IPS DF 19.7 (cell line): Measurements from ENCODE around the gene ZCCHC8.
"Not testable (repeated sequence)": the region's sequence is repeated elsewhere in the genome, so short reads cannot be mapped to it uniquely, and the experiment has no call there.

ENCODE experiments used
- DNase-seq: peaks from one replicate; pipeline ENCODE4 v3.0.0-alpha.2; 2013; ENCODE audit warnings: low read depth, low spot score

ZCCHC8 gene

GRCh38 chr12:122500685-122501488 lies at the start of gene ZCCHC8:
Gene ZCCHC8 (minus strand): TSS chr12:122500932. CDS start chr12:122500840, 92 bp downstream.
- peak; percentile 99 for DNase-seq

GRCh38 chr12:122547330-122547729 lies 46.6 kb upstream of the ZCCHC8 start:
- DNase-seq = no peak

DNA sequence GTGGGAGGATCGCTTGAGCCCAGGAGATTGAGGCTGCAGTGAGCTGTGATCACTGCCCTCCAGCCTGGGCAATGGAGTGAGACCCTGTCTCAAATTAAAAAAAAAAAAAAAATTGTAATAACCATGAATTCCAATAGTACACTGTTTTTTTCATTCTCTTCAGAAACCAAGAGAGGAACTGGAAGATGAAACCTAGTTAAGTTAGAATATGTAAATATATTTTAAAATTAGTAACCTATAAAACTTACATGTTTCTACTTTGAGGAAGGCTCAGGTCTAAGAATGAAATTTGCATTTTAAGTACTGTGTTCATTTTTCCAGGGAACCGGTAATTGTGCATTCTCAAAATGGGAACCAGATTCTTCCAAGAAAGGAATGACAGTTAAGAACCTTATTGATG lies 45.1 kb upstream of the ZCCHC8 start:
- no peak for DNase-seq

DNA sequence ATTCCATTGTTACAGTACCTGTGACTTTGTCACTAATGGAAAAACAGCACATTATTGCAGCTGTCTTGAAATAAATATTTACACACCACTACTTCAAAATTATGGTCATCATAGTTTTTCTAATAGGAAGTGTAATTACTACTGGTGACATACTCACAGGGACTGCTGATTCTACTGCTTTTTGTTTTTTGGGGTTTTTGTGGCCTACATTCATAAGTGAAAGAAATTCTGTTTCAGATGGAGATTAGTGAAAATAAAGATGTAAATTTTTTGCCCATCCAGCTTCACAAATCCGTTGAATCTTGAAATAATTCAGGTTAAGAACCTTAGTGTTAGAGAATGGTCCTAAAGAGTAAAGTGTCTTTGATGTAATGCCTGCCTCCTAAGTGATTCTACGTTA lies 43.8 kb upstream of the ZCCHC8 start:
- no peak for DNase-seq

GRCh38 chr12:122538496-122538895 lies 37.8 kb upstream of the ZCCHC8 start:
- no peak for DNase-seq

GRCh38 chr12:122537021-122537420 lies 36.3 kb upstream of the ZCCHC8 start:
- DNase-seq = no peak

DNA sequence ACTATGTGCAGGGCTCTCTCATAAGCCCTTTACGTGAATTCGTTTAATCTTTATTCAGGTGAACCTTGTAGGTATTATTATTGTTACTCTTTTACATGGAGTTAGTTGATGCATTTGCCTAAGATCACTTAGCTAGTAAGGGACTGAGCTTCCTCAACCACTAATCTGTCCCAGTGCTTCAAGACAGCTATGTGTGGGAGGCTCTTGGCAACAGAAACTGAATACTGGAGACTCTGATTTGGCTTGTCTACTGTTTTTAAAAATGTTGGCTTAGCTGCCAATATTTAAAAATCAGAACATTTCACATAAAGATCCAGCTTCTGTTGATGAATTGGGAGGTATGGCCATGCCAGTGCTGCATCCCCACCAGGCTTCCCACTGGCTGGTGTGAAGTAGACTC lies 33.1 kb upstream of the ZCCHC8 start:
- no peak for DNase-seq

DNA sequence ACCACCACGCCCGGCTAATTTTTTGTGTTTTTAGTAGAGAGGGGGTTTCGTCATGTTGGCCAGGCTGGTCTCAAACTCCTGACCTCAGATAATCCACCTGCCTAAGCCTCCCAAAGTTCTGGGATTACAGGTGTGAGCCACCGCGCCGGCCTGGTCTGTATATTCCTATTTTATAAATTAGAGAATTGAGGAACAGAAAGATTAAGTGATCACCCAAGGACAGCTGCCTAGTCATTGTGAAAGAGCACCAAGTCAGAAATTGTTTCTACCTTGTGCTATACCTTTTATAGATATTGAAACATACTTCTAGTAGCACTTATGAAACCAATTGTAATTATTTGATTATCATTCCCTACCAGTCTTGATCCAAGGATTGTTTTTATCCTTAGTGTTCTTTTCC lies 28.3 kb upstream of the ZCCHC8 start:
- DNase-seq = no peak

DNA sequence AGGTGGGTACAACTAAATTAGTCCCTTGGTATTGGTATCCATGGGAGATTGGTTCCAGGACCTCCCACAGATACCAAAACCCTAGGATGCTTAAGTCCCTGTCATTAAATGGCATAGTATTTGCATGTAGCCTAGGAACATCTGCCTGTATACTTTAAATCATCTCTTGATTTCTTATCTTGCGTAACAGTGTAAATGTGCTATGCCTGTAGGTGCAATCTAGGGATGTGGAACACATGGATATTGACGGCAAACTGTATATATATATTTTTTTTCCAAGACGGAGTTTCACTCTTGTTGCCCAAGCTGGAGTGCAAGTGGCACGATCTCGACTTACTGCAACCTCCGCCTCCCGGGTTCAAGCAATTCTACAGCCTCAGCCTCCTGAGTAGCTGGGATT lies 27.9 kb upstream of the ZCCHC8 start:
- DNase-seq = no peak

- no peak for DNase-seq
Observed at GRCh38 chr12:122527478-122527944, 26.8 kb upstream of the ZCCHC8 start.

- DNase-seq = peak; percentile 96
Observed at GRCh38 chr12:122526683-122527477, 26.1 kb upstream of the ZCCHC8 start, which contains the start of the genes KNTC1 and RSRC2. Gene KNTC1 (plus strand): TSS chr12:122527249. CDS start chr12:122530064, 2,815 bp downstream. Gene RSRC2 (minus strand): TSS chr12:122526936. CDS start chr12:122526853, 83 bp downstream.

- DNase-seq = no peak
Observed at GRCh38 chr12:122523846-122524718, 23.4 kb upstream of the ZCCHC8 start.

DNA sequence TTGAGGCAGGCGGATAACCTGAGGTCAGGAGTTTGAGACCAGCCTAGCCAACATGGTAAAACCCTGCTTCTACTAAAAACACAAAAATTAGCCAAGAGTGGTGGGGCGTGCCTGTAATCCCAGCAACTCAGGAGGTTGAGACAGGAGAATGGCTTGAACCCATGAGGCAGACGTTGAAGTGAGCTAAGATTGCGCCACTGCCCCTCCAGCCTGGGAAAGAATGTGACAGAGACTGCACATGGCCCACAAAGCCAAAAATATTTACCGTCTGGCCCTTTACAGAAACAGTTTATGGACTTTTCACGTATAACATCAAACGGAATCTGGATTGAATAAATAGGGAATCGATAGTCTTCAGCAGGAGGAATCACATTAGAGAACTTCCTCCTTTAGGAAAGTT lies 22.5 kb upstream of the ZCCHC8 start:
- DNase-seq = no peak

GRCh38 chr12:122520676-122521075 lies 19.9 kb upstream of the ZCCHC8 start:
- DNase-seq = no peak

GRCh38 chr12:122519418-122519817 lies 18.7 kb upstream of the ZCCHC8 start:
- no peak for DNase-seq

DNA sequence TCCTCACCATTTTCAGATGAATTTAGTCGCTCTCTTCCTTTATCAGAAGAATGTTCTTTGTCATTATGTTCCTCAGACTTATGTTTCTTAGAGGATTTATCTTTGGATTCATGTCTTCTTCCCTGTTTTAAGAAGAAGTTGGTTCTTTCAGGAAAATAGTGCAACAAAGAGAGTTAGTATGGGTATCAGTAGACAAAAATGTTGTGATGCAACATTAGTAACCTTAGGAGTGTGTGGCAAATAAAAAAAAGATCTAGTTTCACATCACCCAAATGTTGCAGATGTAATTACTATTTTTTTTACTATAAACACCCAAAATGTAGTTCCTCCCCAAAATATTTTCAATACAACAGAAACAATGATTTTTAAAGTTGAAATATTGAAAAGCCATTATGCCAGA lies 18.2 kb upstream of the ZCCHC8 start:
- no peak for DNase-seq

DNA sequence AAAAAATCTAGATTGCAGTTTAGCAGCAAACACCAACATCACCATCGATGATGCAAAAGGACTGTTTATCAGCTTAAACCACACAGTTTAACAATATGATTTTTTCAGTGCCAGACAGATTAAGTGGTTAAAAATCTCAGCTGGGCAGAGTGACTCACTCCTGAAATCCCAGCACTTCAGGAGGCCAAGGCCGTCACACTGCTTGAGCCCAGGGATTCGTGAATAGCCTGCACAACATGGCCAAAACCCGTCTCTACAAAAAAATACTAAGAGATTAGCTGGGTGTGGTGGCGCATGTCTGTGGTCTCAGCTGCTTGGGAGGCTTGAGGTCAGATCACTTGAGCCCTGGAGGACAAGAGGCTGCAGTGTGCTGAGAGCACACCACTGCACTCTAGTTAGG lies 17.1 kb upstream of the ZCCHC8 start:
- DNase-seq = no peak

DNA sequence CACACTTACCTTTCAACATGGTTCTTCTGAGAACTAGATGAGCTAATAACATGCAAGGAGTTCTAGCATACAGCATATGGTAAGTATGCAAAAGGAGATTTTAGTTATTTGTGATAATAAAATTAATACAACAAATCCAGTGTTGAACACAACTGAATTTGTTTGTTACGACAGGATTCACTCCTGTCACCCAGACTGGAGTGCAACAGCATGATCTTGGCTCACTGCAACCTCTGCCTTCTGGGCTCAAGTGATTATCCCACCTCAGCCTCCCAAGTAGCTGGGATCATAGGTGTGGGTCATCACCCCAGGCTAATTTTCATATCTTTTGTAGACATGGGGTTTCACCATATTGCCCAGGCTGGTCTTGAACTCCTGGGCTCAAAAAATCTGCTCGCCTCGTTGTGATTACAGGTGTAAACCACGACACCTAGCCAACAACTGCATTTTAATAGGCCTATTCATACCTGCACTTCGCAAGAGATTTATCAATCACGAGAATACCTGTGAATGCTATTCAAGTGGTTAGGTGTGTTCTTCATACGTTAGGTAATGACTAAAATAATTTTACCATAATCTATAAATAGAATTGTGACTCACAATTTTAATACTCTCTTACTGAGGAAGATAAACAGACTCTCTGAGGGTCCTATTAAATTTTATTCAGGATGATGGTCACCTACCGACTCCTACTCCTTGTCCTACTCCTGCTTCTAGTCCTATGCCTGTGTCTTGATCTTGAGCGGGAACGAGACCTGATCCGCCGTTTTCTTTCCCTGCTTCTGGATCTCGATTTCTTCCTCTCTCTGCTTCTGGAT lies 16.0 kb upstream of the ZCCHC8 start:
- no peak for DNase-seq

GRCh38 chr12:122515275-122515674 lies 14.5 kb upstream of the ZCCHC8 start:
- DNase-seq = no peak

- no peak for DNase-seq
Observed at GRCh38 chr12:122513660-122514059, 12.9 kb upstream of the ZCCHC8 start.

- not testable (repeated sequence) for DNase-seq
Observed at GRCh38 chr12:122513028-122513427, 12.3 kb upstream of the ZCCHC8 start.
